ENCODE data around the gene TNFRSF19.
"Not testable (repeated sequence)": the region's sequence is repeated elsewhere in the genome, so short reads cannot be mapped to it uniquely, and the experiment has no call there.

Gene TNFRSF19

DNA sequence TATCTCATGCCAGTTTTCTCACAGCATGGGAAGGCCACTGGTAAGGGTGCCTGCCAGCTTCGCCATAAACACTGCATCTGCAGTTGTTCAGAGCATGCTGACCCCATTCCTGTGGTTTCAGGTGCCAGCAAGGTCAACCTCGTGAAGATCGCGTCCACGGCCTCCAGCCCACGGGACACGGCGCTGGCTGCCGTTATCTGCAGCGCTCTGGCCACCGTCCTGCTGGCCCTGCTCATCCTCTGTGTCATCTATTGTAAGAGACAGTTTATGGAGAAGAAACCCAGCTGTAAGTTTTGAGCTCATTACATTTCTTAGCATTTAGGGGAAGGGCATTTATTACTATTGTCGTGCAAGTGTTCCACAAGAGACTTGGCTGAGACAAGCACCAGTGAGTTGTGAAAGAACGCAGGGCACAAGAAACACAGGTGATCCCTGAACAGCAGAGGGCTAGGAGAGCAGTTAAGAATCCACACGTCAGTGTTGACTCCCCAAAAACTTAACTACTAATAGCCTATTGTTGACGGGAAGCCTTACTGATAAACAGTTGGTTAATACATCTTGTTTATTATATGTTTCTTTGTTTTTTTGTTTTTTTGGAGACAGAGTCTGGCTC is 88.8 kb downstream of the TNFRSF19 start:
- DNase-seq: no peak

- DNase-seq: no peak
These were observed 90.0 kb downstream of the TNFRSF19 start for GRCh38 chr13:23660249-23660648.

GRCh38 chr13:23666582-23666981 is 96.4 kb downstream of the TNFRSF19 start:
- DNase-seq: no peak

DNA sequence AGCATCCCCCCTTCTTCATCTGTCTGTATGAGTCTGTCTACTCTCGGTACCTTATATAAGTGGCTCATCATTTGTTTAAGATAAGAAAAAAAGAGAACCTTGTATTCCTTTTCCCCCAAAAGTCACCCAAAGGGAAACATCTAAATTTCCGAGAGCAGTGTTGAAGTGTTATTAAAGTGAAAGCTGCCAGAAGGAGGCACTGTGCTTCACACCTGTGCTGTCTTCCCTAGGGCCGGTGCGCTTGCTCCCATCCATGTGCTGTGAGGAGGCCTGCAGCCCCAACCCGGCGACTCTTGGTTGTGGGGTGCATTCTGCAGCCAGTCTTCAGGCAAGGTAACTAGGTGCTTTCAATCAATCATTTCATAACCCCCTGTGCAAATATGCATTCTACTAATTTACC is 97.5 kb downstream of the TNFRSF19 start:
- DNase-seq: no peak

GRCh38 chr13:23668562-23668961 is 98.3 kb downstream of the TNFRSF19 start:
- no peak for DNase-seq

DNA sequence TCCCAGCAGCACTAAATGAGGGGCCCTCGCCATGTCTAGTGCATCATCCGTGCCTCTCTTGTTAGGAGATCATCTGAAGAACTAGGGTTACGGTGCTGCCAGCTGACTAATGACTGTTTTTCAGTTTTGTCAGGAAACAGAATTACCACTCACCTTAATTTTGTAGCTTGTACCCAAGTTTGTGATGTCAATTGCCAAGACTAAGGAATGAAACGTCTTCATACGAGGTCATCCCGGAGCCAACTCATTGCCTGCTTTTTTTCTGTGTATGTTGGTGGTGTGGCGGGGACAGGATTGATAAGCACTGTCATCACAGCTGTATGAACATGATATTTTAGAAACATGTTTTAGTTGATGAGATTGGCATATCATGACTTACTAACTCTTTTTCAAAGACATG is 100.6 kb downstream of the TNFRSF19 start:
- DNase-seq: no peak

GRCh38 chr13:23671377-23671776 is 101.2 kb downstream of the TNFRSF19 start:
- DNase-seq: no peak

- no peak for DNase-seq
These were observed 101.7 kb downstream of the TNFRSF19 start for GRCh38 chr13:23671897-23672296.

- no peak for DNase-seq
These were observed 102.4 kb downstream of the TNFRSF19 start for GRCh38 chr13:23672616-23673015.

- DNase-seq: no peak
These were observed 103.1 kb downstream of the TNFRSF19 start for GRCh38 chr13:23673354-23673753.

- DNase-seq: no peak
These were observed 103.8 kb downstream of the TNFRSF19 start for GRCh38 chr13:23673867-23674605.

DNA sequence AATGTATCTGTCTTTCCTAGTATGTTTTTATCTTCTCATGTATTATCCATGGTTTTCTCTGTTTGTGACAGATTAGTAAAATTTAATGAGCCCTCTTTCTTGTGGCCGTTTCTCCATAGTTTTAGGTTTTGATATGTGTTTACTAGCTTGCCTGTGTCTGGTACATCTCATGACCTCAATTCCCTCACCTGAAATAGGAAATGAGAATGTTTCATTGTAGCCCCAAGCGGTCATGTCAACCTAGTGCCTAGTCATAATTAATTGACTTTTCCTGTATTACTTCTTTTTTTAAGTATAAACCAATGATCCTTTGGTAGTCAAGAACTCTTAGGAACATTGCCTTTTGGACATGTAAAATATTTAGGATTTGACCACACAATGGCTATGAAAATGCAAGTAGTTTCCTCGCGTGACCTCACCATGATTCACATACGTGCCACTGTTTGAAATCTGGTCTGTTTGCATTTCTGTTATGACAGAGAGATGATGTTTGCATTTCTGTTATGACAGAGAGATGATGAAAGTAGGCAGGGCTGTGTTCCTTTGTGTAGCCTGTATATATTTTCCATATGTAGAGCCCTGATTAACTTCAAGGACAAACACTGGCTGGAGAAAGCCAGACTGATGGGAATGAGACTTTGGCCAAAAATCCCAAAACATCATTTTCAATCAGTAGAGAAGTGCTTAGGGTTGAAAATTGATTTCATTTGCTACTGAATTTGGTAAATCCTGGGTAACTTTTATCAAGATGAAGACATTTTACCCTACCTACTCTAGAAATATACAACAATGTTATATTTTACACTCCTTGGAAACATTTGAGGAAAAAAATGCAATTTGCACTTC is 104.8 kb downstream of the TNFRSF19 start:
- no peak for DNase-seq

DNA sequence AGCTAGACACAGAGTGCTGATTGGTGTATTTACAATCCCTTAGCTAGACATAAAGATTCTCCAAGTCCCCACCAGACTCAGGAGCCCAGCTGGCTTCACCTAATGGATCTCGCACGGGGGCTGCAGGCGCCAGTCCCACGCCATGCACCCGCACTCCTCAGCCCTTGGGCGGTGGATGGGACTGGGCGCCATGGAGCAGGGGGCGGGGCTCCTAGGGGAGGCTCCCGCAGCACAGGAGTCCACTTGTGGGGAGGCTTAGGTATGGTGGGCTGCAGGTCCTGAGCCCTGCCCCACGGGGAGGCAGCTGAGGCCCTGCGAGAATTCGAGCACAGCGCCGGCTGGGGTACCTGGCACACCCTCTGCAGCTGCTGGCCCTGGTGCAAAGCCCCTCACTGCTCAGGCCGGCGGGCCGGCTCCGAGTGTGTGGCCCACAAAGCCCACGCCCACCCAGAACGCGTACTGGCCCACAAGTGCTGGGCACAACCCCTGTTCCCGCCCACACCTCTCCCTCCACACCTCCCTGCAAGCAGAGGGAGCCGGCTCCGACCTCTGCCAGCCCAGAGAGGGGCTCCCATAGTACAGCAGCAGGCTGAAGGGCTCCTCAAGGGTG is 107.6 kb downstream of the TNFRSF19 start:
- not testable (repeated sequence) for DNase-seq

DNA sequence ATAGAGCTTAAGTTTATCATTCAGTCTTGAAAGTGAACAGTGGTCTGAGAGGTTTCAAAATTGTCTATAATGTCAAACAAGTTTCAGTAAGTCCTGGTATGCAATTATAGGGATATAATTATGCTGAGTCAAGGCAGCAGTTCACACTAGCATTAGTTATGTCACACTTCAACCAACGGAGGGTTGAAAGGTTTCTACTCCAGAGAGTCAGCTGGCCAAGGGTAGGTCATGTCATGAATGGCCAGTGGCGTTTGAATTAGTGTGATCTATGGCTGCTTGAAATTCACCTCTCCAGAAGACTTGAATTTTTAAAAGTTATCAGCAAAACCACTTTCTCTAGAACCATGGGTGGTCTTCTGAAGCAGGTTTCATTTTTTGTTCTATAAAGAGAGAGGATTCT is 108.6 kb downstream of the TNFRSF19 start:
- DNase-seq: no peak

DNA sequence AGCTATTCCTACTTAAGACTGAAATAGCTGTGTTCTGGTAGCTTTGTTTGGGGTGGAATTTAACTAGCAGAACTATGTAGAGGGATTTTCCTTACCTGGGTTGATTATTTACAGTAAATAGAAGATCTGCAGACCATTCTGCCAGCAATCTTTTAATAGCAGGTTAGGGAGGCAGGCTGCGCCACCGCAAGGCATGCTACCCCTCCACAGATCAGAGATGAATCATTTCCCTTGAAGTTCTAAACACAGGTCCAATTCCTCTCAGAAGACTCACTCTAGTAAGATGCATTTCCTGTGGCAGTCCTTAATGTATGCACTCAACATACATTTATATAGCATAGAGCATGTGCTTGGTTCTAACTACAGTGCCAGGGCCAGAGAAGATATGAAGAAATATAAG is 109.0 kb downstream of the TNFRSF19 start:
- DNase-seq: no peak

DNA sequence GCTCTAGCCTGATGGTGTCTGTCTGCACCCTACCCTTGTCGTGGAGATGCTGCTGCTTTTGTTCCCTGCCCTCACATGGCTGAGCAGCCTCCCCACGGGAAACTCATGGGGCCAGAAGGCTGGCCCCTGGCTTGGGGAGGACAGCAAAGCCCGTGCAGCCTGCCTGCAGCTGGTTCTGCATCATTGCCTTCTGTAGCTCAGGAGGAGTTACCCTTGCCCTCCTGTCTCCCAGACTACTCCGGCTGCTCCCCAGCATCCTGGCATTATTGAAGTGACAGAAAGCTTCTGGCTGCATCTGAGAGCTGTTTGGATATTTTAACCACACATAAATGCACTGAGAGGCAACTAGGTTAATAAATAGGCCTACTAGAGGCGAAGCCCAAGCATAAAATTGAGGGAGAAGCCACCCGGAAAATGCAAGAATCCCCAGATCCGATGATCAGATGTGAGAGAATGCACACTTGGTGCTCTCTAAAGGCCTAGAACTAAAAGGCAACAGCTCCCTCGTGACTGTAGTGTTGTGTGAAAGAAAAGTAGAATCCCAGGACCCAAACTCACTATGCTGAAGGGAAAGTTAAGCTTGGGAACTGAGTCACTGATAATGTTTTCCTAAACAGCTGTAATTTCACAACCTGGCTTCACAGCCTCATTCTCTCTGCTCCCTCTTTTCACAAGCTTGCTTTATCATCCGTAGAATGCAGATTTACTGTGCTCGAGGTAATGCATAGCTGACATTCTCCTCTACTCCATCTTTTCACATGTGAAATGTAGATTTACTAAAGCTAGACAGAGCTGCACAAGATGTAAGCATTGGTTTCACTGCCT is 110.8 kb downstream of the TNFRSF19 start:
- DNase-seq: no peak

GRCh38 chr13:23683084-23683483 is 112.9 kb downstream of the TNFRSF19 start:
- DNase-seq: no peak

- no peak for DNase-seq
These were observed 114.4 kb downstream of the TNFRSF19 start for GRCh38 chr13:23684647-23685046.

DNA sequence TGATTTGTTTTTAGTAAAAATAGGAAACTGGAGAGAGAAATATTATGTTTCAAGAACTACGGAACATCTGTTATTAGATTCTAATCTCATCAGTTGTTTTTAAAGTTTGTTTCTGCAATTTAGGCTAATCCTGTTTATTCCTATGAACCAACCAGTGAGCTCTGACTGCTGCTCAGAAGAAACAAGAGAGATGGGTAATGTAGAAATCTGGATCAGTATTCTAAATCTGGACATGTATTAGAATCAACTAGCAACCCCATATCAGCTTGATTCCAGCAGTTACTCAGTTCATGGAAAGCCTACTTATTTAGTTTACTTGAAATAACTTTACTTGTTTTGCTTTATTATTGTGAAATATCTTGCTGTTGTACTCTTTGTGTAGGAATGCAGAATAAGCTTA is 115.2 kb downstream of the TNFRSF19 start:
- DNase-seq: no peak

DNA sequence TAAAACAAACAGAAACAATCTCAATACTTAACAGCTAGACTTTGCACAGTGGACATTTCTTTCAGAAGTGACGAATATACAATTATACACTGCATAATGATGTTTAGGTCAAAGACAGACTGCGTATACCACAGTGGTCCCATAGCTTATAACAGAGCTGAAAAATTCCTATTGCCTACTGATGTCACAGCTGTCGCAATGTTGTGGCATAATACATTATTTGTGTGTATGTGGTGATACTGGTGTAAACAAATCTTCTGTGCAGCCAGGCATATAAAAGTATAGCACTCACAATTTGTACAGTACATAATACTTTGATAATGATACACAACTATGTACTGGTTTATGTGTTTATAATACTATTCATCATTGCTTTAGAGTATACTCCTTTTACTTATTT is 116.7 kb downstream of the TNFRSF19 start:
- no peak for DNase-seq

GRCh38 chr13:23687614-23688013 is 117.4 kb downstream of the TNFRSF19 start:
- no peak for DNase-seq

- DNase-seq: no peak
These were observed 118.1 kb downstream of the TNFRSF19 start for GRCh38 chr13:23688336-23688735.

DNA sequence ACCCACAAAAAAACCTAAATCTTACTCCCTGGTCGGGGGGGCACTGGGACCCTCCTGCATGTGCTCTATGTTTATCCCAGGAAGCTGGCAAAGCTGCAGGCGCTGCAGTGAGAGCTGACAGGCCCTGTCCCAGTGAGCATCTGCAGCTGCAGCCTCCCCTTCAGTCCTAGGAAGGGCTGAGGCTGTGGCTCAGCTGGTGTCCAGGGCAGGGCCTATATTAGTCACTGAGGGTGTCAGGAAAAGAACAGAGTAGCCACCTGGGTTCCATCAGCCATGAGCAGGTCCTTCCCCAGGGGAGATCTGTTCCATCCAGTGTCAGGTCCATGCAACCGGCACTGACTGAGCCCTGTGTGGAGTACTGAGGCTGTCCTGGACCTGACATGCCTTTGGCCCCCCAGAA is 120.5 kb downstream of the TNFRSF19 start:
- no peak for DNase-seq

Measured in CD4-positive, alpha-beta T cell treated with Interferon alpha-2 for 1 hour (primary cell).